Astrocyte of the hippocampus (primary cell): ENCODE results near the gene DDIT3.
A peak's percentile ranks its signal among the peaks of the same experiment; 100 is the strongest.
"Not testable (repeated sequence)": the region's sequence is repeated elsewhere in the genome, so short reads cannot be mapped to it uniquely, and the experiment has no call there.

Experiments
- DNase-seq: peaks from one replicate; pipeline ENCODE4 v3.0.0; 2011; ENCODE audit warnings: low read depth, low spot score

DDIT3 gene

DNA sequence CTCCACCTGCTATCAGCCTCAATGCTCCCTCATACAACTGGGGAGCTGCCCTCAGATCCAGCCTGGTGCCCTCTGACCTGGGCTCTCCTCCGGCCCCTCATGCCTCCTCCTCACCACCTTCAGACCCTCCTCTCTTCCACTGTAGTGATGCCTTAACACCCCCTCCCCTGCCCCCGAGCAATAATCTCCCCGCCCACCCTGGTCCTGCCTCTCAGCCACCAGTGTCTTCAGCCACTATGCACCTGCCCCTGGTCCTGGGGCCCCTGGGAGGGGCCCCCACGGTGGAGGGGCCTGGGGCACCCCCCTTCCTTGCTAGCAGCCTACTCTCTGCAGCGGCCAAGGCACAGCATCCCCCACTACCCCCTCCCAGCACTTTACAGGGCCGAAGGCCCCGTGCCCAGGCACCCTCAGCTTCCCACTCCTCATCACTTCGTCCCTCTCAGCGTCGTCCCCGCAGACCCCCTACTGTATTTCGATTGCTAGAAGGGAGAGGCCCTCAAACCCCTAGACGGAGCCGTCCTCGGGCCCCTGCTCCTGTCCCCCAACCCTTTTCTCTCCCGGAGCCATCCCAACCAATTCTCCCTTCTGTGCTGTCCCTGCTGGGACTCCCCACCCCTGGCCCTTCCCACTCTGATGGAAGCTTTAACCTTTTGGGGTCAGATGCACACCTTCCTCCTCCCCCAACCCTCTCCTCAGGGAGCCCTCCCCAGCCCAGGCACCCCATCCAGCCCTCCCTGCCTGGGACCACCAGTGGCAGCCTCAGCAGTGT is 5.5 kb upstream of the DDIT3 start:
- DNase-seq, result no peak

GRCh38 chr12:57524814-57525614 is 4.7 kb upstream of the DDIT3 start:
- DNase-seq, result no peak

GRCh38 chr12:57523706-57524614 is 3.6 kb upstream of the DDIT3 start:
- DNase-seq, result no peak

DNA sequence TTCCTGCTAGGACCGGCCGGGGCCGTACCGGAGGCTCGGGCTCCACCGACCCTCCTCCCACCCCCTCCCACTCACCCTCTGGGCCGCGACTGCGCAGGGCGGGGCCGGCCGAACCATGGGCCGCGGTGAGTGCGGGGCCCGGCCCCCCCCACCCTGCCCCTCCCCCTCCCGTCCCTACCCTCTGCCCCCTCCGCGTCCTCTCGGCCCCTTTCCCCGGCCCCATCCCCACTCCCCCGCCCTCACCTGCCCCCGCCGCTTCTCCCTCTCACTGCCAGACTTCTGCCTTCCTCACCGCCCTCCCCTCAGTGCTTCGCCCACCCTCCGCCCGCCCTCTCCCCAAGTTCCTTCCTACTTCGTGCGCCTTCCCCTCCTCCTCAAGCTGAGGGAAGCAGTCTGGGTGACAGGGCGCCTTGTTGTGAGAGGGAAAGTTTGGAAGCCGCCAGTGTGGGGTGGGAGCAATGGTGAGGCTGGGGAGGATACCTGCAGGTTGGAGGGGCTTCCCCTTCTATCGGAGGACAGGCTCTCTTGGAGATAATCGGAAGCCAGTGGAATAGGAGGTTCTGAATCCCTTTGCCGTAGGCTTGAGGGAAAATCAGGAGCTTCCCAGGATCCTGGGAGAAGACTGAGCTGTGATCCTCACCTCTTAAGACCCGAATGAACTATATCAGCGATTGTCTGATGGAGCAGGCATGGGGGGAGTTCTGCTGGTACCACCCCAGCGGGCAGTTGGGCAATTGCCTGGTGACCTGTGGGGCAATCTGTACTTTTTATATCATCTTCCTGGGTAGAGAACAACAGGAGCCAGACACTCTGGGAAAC is 2.8 kb upstream of the DDIT3 start:
- peak; percentile 76 for DNase-seq

- peak; percentile 97 for DNase-seq
These were observed 1.9 kb upstream of the DDIT3 start, which contains the start of gene MBD6 for GRCh38 chr12:57522011-57522886. Gene MBD6 (plus strand): TSS chr12:57522824. CDS start chr12:57524304, 1,480 bp downstream.

- DNase-seq, result peak; percentile 68
These were observed 1.3 kb upstream of the DDIT3 start for GRCh38 chr12:57521525-57522010.

DNA sequence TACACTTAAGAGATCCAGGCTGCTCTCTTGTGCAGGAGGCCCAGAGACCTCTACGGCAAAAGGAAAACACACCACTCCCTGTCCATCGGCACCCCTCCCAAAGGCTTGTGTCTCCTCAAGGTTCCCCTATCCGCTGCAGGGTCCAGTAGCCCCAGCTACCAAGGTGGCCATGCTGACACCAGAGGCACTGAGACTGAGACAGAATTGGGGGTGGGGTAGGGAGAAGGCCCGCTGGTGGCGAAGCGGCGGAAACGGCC is 590 bp downstream of the DDIT3 start:
- no peak for DNase-seq

DNA sequence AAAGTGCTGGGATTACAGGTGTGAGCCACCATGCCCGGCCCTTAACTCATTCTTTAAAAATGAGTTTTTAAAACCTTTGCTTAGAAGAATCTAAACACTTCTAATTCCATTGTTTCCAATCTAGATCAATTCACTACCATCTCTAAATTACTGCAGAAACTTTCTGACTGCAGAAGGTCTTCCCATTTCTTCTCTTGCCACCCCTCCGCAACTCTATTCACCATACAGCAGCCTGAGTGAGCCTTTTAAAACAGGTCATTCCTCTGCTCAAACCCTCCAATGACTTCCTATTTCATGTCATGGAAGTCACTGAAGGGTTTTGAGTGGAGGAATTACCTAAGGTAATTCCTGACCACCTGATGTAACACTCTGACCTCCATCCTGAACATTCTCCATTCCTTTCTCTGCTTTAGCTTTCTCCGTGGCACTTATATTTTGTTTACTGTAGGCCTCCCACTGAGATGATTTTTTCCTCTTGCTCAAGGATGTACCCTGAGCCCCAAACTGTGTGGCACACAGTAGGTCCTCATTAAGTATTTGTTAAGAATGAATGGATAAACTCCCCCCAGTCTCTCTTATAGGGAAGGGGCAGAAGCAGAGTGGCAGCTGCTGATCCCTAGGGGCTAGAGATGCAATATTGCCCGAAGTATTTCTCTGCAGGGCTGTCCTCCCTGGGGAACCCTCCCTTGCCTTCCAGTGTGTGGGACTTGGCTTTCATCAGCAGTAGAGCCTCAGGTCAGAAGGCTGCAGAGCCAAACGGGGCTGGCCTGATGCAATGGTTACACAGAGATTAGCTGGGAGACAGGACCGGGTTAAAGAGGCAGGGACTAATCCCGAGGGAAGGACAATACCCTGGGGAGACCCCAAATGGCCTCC is 1.2 kb downstream of the DDIT3 start:
- DNase-seq, result peak; percentile 35

- no peak for DNase-seq
These were observed 2.0 kb downstream of the DDIT3 start for GRCh38 chr12:57518176-57518919.

DNA sequence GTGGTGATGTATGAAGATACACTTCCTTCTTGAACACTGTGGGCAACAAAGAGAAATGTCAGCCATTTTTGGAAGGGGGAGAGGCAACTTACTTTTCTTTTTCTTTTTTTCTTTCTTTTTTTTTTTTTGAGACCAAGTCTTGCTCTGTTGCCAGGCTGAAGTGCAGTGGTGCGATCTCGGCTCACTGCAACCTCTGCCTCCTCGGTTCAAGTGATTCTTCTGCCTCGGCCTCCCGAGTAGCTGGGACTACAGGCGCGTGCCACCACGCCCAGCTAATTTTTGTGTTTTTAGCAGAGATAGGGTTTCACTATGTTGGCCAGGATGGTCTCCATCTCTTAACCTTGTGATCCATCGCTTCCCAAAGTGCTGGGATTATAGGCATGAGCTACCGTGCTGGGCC is 2.6 kb downstream of the DDIT3 start:
- not testable (repeated sequence) for DNase-seq

GRCh38 chr12:57517187-57517586 is 3.1 kb downstream of the DDIT3 start:
- no peak for DNase-seq

DNA sequence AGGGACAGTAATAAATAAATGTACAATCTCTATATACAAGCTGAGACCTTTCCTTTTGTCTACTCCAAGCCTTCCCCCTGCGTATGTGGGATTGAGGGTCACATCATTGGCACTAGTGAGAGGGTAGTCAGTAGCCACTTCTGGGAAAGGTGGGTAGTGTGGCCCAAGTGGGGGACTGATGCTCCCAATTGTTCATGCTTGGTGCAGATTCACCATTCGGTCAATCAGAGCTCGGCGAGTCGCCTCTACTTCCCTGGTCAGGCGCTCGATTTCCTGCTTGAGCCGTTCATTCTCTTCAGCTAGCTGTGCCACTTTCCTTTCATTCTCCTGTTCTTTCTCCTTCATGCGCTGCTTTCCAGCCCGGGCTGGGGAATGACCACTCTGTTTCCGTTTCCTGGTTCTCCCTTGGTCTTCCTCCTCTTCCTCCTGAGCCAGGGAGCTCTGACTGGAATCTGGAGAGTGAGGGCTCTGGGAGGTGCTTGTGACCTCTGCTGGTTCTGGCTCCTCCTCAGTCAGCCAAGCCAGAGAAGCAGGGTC is 3.6 kb downstream of the DDIT3 start:
- DNase-seq, result no peak

DNA sequence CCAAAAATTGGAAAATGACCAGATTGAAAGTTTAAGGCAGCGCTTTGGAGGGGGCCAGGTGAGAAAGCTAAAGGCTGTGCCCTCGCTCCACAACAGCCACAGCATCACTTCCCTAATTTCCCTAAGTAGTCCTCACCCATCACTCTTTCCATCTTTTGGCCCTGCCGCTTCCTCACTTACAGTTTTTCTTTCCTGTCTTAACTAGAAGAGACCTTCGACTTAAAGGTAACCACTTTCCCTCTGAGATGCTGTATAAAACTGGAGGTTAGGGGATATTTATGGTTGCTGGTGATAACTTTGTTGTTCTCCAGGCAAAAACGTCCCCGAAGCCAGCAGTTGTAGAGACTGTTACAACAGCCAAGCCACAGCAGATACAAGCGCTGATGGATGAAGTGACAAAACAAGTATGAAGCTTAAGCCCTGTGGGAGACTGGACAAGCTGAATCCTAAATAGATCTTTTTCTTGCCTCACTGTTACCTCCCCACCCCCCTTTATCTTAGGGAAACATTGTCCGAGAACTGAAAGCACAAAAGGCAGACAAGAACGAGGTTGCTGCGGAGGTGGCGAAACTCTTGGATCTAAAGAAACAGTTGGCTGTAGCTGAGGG is 4.3 kb downstream of the DDIT3 start:
- DNase-seq, result no peak

DNA sequence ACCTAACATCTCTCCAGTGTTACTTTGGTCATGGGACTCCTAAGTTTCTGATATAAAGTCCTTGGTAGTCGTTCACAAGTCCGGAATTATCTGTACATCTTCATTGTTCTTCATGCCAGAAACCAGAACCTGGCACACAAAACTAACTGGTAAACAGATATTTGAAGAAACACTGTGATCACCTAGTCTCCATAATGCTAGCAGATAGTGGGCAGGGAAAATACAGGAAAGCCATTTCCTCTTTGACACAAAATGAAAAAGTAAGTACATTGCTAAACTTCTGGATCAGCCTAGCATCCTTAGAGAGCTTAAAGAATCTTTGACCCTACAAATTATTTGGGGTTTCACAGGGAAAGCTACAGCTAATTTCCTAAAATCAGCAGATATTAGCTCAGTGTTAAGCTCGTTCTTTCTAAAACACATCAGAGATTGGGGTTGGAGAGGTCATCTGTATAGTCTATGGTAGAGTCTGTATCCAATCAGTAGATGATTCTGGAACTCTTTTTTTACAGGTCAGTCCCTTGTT is 4.8 kb downstream of the DDIT3 start:
- no peak for DNase-seq

- DNase-seq, result no peak
These were observed 5.5 kb downstream of the DDIT3 start for GRCh38 chr12:57514720-57515407.

DNA sequence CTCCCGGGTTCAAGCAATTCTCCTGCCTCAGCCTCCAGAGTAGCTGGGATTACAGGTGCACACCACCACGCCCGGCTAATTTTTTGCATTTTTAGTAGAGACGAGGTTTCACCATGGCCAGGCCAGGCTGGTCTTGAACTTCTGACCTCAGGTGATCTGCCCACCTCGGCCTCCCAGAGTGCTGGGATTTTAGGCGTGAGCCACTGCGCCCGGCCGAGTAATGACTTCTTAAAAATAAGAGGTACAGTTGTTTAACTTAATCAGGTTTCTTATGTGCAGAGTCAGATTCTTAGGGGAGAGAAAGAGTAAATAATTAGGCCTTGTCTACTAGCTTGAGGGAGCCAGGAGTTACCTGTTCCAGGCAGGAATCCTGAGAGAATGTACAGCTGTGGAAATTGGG is 6.1 kb downstream of the DDIT3 start:
- DNase-seq, result not testable (repeated sequence)

- not testable (repeated sequence) for DNase-seq
These were observed 6.6 kb downstream of the DDIT3 start for GRCh38 chr12:57513677-57514076.
